Epithelial cell of proximal tubule (primary cell): Measurements from ENCODE around the gene BTN3A1. TPM values are rescaled to one million over a fixed set of nuclear protein-coding genes. Genes with fewer than 3 reads are reported as not detected.

ENCODE experiments used
- DNase-seq: peaks from one replicate; pipeline ENCODE4 v3.0.0-alpha.2; 2011; ENCODE audit warnings: low read depth
- H3K4me3 ChIP-seq: 2 replicates; pipeline ENCODE4 v1.5.1; 2011; ENCODE audit warnings: low read depth, mild to moderate bottlenecking, low read length
- CTCF ChIP-seq: conservative IDR thresholded peaks from 2 replicates; pipeline ENCODE4 v1.5.1; 2012; ENCODE audit warnings: low read depth, mild to moderate bottlenecking, low read length
- total RNA-seq: library from RNA; depleted of rRNA; stranded (reverse); fragments of >200 nt; gene quantifications from 2 replicates; pipeline ENCODE4 v1.2.3, GENCODE V29; 2015

BTN3A1 gene
- total RNA-seq, 1 donor from 2014 or later: 5.4 TPM

- TF ChIP-seq CTCF: no peak
- DNase-seq: no peak
- H3K4me3 ChIP-seq: no peak overlapping the region
Observed at GRCh38 chr6:26360451-26361416, 41.3 kb upstream of the BTN3A1 start.

- TF ChIP-seq CTCF: no peak
- H3K4me3 ChIP-seq: no peak overlapping the region
- DNase-seq: no peak
Observed at GRCh38 chr6:26361544-26361943, 40.5 kb upstream of the BTN3A1 start.

- H3K4me3 ChIP-seq: no peak overlapping the region
- no peak for TF ChIP-seq CTCF
- DNase-seq: no peak
Observed at GRCh38 chr6:26362093-26362835, 39.8 kb upstream of the BTN3A1 start.

- H3K4me3 ChIP-seq: no peak overlapping the region
- no peak for DNase-seq
- TF ChIP-seq CTCF: no peak
Observed at GRCh38 chr6:26362836-26363220, 39.2 kb upstream of the BTN3A1 start.

- DNase-seq: no peak
- TF ChIP-seq CTCF: no peak
- peak overlapping the region; percentile 69 for H3K4me3 ChIP-seq
Observed at GRCh38 chr6:26363882-26364701, 38.0 kb upstream of the BTN3A1 start.

- no peak for TF ChIP-seq CTCF
- H3K4me3 ChIP-seq: peak overlapping the region; percentile 69
- no peak for DNase-seq
Observed at GRCh38 chr6:26365633-26365995, 36.5 kb upstream of the BTN3A1 start.
